Measurements from ENCODE around the gene RGL3. TPM values are rescaled to one million over a fixed set of nuclear protein-coding genes. Genes with fewer than 3 reads are reported as not detected.
A peak's percentile ranks its signal among the peaks of the same experiment; 100 is the strongest.
"Not testable (repeated sequence)": the region's sequence is repeated elsewhere in the genome, so short reads cannot be mapped to it uniquely, and the experiment has no call there.

The RGL3 gene
- total RNA-seq, 1 donor from 2014 or later, result 63.2 TPM

- intact Hi-C loops (cut with DNase I), result no loop called here
These were observed 37.5 kb upstream of the RGL3 start for GRCh38 chr19:11456659-11457058.

GRCh38 chr19:11455233-11455554 is 36.1 kb upstream of the RGL3 start:
- H3K4me3 ChIP-seq; intact Hi-C loops (cut with DNase I); H3K27ac ChIP-seq; H3K4me1 ChIP-seq; H3K27me3 ChIP-seq; DNase-seq (ENCODE audit: low spot score in 2 of 2); H3K36me3 ChIP-seq; H3K9me3 ChIP-seq: not testable (repeated sequence)

More at GRCh38 chr19:11456659-11457058, 37.5 kb upstream of the RGL3 start:
- Histone ChIP-seq H3K4me3 (no peak overlapping the region), H3K27me3 (no peaks in the 10 kb centered on the region), H3K9me3 (no peaks in the 10 kb centered on the region), H3K27ac (no peak overlapping the region), H3K4me1 (no peaks in the 10 kb centered on the region), H3K36me3 (no peaks in the 10 kb centered on the region)
- no peak for DNase-seq (ENCODE audit: low spot score in 2 of 2)
- TF ChIP-seq CTCF (IDR thresholded peaks at IDR 0.05), result no peak

DNA sequence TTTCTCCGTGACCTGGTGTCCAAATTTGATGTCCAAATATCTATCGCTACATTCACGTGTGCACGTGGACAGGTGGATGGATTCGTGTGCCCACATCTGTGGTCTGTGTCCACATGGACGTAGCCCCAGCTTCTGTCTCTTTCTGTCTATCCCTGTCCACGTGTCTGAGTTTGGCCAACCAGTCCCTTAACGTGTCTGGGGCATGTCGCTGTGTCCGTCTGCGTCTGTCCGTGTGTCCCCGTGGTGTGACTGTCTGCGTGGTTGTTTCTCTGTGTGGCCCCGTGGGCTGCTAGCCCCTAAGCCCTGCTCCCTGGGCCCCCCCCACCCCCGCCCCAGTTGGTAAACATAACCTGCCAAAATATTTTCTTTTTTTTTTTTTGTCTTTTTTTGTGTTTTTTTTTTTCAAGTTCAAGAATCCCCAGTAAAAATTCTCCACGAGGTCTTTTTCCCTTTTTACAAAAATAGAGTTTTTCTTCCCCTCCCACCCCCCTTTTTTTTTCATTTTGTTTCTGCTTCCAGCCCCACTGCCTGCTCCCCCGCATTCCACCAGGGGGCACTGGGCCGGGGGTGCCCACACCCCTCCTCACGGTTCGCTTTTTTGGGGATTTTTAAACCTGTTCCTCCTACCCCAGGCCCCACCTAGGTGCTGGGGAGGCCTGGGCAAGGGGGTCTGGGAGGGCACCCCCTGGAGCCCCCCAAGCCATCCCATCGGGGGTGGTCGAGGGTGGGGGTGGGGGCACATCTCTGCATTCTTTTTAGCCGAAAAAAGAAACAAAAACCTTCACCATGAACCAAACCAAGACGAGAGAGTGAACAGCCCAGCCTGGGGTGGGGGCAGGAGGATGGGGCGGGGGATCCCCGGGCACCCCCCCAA is 34.6 kb upstream of the RGL3 start:
- no peak for DNase-seq (ENCODE audit: low spot score in 2 of 2)
- H3K27me3 ChIP-seq, result no peaks in the 10 kb centered on the region
- H3K27ac ChIP-seq, result no peak overlapping the region
- no peaks in the 10 kb centered on the region for H3K4me1 ChIP-seq
- no peak overlapping the region for H3K4me3 ChIP-seq
- no peaks in the 10 kb centered on the region for H3K9me3 ChIP-seq
- intact Hi-C loops (cut with DNase I), result no loop called here
- TF ChIP-seq CTCF (IDR thresholded peaks at IDR 0.05), result peak in 1 of 3 experiments; percentile 15
- peaks cover 10% of the 10 kb centered on the region in 2 donors for H3K36me3 ChIP-seq

- intact Hi-C loops (cut with DNase I), result no loop called here
- DNase-seq (ENCODE audit: low spot score in 2 of 2), result no peak
- no peak for TF ChIP-seq CTCF (IDR thresholded peaks at IDR 0.05)
- no peaks in the 10 kb centered on the region for H3K4me1 ChIP-seq
- no peaks in the 10 kb centered on the region for H3K9me3 ChIP-seq
- peaks cover 19% of the 10 kb centered on the region in 2 donors for H3K36me3 ChIP-seq
- no peak overlapping the region for H3K4me3 ChIP-seq
- H3K27ac ChIP-seq, result no peak overlapping the region
- no peaks in the 10 kb centered on the region for H3K27me3 ChIP-seq
These were observed 33.7 kb upstream of the RGL3 start for GRCh38 chr19:11452620-11453310.

DNA sequence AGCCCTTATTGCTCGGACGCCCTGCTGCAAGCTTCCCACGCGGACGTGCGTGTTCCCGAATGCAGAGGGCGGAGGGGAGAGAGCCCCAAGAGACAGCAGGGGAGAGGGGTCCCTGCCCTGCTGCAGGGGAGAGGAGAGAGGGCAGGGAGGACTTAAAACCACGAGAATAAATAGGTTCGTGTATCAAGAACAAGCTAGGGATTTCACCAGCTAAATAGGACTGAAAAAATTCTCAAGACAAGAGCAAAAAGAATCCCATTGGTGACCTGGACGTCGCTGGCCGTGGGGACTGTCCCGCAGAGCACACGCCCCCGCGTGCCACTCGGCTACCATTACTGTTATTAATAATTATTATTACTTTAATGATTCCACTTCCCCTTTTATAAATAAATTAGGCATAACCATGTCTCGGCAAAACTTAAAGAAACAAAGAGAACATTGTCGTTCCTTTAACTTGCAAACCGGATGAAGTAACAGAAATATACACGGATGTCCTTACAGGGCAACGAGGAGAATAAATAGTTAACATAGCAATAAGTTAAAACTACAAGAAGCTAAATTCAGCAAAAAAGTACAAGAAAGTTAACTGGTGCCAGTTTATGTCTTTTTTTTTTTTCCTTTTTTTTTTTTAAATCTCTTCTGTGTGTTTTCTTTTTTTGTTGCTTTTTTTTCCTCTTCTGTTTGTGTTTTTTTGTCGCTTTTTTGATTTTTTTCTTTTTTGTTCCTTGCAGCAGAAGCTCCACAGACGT is 32.9 kb upstream of the RGL3 start:
- TF ChIP-seq CTCF (IDR thresholded peaks at IDR 0.05), result no peak
- H3K27me3 ChIP-seq, result no peaks in the 10 kb centered on the region
- DNase-seq (ENCODE audit: low spot score in 2 of 2), result no peak
- H3K36me3 ChIP-seq, result peaks cover 26% of the 10 kb centered on the region in 2 donors
- no peak overlapping the region for H3K27ac ChIP-seq
- intact Hi-C loops (cut with DNase I), result no loop called here
- H3K4me3 ChIP-seq, result no peak overlapping the region
- no peaks in the 10 kb centered on the region for H3K9me3 ChIP-seq
- H3K4me1 ChIP-seq, result no peaks in the 10 kb centered on the region

Data from ascending aorta (tissue), 2 donors.